ENCODE data around the gene UTP14C.
"Not testable (repeated sequence)": the region's sequence is repeated elsewhere in the genome, so short reads cannot be mapped to it uniquely, and the experiment has no call there.

Gene UTP14C

GRCh38 chr13:52027832-52028231, 3.3 kb downstream of the UTP14C start:
- TF ChIP-seq, protein P1, sequence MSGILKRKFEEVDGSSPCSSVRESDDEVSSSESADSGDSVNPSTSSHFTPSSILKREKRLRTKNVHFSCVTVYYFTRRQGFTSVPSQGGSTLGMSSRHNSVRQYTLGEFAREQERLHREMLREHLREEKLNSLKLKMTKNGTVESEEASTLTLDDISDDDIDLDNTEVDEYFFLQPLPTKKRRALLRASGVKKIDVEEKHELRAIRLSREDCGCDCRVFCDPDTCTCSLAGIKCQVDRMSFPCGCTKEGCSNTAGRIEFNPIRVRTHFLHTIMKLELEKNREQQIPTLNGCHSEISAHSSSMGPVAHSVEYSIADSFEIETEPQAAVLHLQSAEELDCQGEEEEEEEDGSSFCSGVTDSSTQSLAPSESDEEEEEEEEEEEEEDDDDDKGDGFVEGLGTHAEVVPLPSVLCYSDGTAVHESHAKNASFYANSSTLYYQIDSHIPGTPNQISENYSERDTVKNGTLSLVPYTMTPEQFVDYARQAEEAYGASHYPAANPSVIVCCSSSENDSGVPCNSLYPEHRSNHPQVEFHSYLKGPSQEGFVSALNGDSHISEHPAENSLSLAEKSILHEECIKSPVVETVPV (CRISPR knock-in tag; IDR thresholded peaks at IDR 0.05) = no peak
- no peak for TF ChIP-seq ZNF565 (CRISPR knock-in tag; conservative IDR thresholded peaks at IDR 0.05; ENCODE audit: low read depth)
- no peak for TF ChIP-seq ZC3H10 (CRISPR knock-in tag; IDR thresholded peaks at IDR 0.05)
- TF ChIP-seq GLIS3 (CRISPR knock-in tag; IDR thresholded peaks at IDR 0.05) = no peak

DNA sequence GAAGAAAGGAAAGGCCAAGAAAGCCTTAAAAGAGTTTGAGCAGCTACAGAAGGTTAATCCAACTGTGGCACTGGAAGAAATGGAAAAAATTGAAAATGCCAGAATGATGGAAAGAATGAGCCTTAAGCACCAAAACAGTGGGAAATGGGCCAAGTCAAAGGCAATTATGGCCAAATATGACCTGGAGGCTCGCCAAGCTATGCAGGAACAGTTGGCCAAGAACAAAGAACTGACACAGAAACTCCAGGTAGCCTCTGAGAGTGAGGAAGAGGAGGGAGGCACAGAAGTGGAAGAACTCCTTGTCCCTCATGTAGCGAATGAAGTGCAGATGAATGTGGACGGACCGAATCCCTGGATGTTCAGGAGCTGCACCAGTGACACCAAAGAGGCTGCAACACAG, 5.1 kb downstream of the UTP14C start:
- TF ChIP-seq ESRRG (CRISPR knock-in tag; IDR thresholded peaks at IDR 0.05) (no peak), ZNF70 (CRISPR knock-in tag; IDR thresholded peaks at IDR 0.05) (no peak), TOX (CRISPR knock-in tag; IDR thresholded peaks at IDR 0.05; ENCODE audit: borderline replicate concordance) (no peak), OSR1 (CRISPR knock-in tag; IDR thresholded peaks at IDR 0.05) (no peak), ZNF565 (CRISPR knock-in tag; conservative IDR thresholded peaks at IDR 0.05; ENCODE audit: low read depth) (no peak)
- TF ChIP-seq, protein P1 (CRISPR knock-in tag; IDR thresholded peaks at IDR 0.05) = no peak

More at GRCh38 chr13:52027832-52028231, 3.3 kb downstream of the UTP14C start:
- no peak for ATAC-seq

GRCh38 chr13:52030401-52030800, 5.9 kb downstream of the UTP14C start:
- not testable (repeated sequence) for ATAC-seq

More for the DNA sequence above, 5.1 kb downstream of the UTP14C start:
- no peak for ATAC-seq

DNA sequence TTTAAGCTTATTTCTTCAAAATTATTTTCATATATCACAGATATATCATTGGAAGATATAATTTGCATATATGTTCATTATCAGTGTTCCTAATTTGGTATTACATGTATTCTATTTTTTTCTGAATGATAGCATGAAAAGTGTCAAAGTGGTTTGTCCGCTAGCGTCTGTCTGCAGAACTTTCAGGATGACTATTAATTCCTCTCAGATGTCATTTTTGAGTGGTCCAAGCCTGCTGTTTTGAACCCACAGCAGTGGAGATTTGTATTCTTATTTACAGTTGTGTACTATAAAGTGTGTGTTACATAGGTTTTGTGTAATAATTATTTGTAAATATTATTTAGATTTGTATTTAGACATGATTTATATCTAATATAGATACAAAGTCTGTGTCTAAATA, 8.5 kb downstream of the UTP14C start:
- no peak for TF ChIP-seq SNAI2 (CRISPR knock-in tag; IDR thresholded peaks at IDR 0.05)
- TF ChIP-seq OSR1 (CRISPR knock-in tag; IDR thresholded peaks at IDR 0.05) = no peak
- TF ChIP-seq ZFP3 (CRISPR knock-in tag; IDR thresholded peaks at IDR 0.05) = no peak
- no peak for ATAC-seq

GRCh38 chr13:52034616-52035226, 10.2 kb downstream of the UTP14C start:
- ATAC-seq = no peak
- TF ChIP-seq CSDC2 (CRISPR knock-in tag; IDR thresholded peaks at IDR 0.05) (no peak), CREB5 (CRISPR knock-in tag; IDR thresholded peaks at IDR 0.05; ENCODE audit: low read depth) (no peak)

- ATAC-seq = no peak
- TF ChIP-seq ESRRG (CRISPR knock-in tag; IDR thresholded peaks at IDR 0.05) (no peak), TCF4 (CRISPR knock-in tag; IDR thresholded peaks at IDR 0.05; ENCODE audit: borderline replicate concordance) (no peak), POU6F1 (CRISPR knock-in tag; IDR thresholded peaks at IDR 0.05; ENCODE audit: borderline replicate concordance, low read depth) (no peak), TOX (CRISPR knock-in tag; IDR thresholded peaks at IDR 0.05; ENCODE audit: borderline replicate concordance) (no peak), ZNF565 (CRISPR knock-in tag; conservative IDR thresholded peaks at IDR 0.05; ENCODE audit: low read depth) (no peak), GLIS3 (CRISPR knock-in tag; IDR thresholded peaks at IDR 0.05) (no peak), RARB (CRISPR knock-in tag; IDR thresholded peaks at IDR 0.05) (no peak)
- TF ChIP-seq, protein P1 (CRISPR knock-in tag; IDR thresholded peaks at IDR 0.05) = no peak
Measured at GRCh38 chr13:52036037-52036436, 11.5 kb downstream of the UTP14C start.

Measured in SK-N-SH treated with all-trans-retinoic acid at 6 μM for 48 hours (cell line).